HG02840 (cell line): Measurements from ENCODE around the gene LARP4.
A peak's percentile ranks its signal among the peaks of the same experiment; 100 is the strongest.
"Not testable (repeated sequence)": the region's sequence is repeated elsewhere in the genome, so short reads cannot be mapped to it uniquely, and the experiment has no call there.

Experiments
- ATAC-seq: cut with Tn5 transposase; IDR thresholded peaks from one replicate; pipeline ENCODE4 v1.9.1; 2021; ENCODE audit warnings: mild to moderate bottlenecking, moderate library complexity, moderate number of reproducible peaks; ENCODE audit not compliant: unreplicated experiment, low FRiP score

LARP4 gene

DNA sequence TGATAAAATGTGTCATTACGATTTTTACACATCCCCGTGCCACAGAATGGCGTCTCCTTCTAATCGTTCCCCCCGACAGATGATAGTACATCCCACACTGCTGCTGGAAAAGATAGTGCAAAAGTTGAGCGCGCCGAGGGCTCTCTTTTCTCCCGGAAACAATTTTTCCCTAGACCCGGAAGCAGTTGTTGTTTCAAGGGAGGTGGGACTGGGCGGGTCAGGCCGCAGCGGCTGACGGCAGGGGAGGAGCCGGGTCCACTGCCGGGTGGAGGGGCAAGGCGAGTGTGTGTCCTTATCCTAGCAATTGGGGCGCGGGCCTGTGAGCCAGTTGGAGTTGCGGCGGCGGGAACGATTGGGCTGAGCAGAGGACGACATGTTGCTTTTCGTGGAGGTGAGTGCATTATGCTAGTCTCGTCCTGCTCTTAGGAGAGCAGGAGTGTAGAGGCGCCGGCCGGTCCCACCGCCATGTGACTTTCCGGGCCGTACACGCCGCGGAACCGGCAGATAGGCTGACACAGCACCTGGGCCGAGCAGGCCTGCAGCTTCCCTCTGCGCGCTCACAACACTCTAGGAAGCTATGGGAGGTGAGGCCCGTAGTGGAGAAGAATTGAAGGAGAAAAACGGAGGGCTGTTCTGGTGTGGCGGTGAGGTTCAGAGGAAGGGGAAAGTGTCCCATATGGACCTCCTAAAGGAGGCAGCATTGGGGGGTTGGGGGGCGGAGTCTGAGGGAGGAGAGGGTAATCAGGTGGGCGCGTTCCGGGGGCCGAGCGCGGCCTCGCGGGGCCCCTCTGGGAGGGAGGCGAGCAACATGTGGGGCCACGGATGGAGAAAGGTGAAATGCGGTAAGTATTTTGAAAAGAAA, at the start of gene LARP4:
Gene LARP4, plus strand, starts transcription at position 248 of the 862 bp plus-strand sequence. Its CDS starts 126 bp downstream, at position 374.
- peak; percentile 95 for ATAC-seq

DNA sequence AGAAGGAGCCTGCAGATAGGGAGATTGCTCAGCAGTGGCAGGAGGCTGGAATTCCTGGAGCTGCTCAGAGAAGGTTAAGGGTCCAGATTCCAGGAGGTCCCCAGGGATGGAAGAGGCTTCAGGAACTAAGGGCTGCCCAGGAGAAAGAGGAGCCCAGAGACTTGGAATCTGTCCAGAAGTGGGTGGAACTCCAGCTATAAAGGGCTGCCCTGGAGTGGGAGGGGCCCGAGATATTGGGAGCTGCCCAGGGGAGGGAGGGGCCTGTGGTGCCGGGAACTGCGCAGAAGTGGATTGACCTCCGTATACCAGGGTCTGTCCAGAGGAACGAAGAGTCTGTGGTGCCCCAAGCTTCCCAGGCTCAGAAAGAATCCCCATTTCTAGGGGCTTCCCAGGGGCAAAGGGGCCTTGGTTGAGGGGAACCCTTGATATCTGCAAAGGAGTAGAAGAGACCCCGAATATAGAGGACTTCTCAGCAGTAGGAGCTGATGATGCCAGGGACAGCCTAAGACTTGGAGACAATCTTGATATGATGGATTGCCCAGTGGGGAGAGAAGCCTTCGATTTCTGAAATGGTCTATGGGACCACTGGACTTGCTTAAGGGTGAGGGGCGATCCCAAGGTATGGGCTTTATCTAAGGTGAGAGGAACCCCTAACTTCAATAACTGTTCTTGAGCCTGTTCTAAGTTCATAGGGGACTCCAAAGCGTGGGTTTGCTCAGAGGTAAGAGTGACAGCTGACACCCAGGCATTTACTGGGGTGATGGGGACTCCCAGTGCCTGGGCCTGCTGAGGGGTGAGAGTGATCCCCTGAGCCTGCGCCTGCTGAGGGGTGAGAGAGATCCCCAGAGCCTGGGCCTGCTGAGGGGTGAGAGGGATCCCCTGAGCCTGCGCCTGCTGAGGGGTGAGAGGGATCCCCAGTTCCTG, 49.3 kb upstream of the LARP4 start:
- ATAC-seq, result no peak

DNA sequence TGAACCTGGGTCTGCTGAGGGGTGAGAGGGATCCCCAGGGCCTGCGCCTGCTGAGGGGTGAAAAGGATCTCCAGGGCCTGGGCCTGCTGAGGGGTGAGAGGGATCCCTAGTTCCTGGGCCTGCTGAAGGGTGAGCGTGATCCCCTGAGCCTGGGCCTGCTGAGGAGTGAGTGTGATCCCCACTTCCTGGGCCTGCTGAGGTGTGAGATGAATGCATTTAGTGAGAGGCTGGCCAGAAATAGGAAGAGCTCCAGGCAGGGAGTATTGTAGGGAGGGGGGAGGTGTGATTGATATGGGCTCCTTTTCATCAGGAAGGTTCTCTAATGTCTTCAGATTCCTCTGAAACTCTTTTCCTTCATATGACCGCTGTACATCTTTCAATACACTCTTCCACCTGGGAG, 47.3 kb upstream of the LARP4 start:
- ATAC-seq, result no peak

DNA sequence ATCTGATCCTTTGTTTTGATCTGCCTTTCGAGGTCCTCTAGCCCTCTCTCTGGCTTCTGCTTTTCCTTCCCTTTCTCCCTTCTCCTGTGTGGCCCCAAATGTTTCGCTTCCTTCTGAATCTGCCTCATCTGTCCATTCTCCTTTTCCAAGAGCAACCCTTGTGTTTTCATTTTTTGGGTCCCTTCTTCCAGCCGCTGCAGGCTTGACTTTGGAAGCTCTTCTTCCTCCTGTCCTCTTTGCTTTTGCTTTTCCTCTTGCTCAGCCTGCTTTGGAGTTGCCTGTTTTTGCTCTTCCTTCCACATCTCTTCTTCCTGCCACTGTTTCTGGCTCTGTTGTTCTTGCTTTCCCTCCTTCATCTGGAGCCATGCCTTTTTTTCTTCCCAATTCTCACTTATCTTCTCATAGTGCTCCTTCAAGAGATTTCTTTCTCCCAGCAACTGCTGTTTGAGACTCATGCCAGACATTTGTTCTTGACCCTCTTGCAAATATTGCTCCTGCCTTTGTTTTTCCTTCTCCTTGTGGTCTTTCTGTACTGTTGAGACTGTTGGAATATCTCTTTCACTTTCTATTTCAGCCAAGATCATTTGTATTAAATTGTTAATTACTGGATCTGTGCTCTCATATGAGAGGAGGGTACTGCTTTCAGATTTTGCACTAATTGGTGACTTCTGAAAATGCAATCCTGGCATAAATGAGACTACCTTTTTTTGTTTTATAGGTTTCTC, 46.7 kb upstream of the LARP4 start:
- no peak for ATAC-seq

DNA sequence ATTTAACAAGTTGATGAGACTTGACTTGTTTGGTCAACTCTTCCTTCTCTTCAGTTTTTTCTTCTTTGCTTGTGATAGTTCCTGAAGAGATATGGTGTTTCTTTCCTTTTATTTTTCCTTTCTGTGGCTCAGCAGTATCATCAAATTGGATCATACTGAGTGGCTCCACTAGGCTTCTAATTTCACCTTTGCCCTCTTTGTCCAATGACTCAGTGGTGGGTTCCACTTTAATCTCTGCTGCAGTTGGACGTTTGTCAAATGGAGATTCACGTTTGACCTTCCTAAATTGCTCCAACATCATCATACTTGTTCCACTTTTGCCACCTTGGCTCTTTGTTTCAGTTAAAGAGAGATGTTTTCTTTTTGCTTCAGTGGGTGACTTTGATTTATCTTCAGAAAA, 45.8 kb upstream of the LARP4 start:
- ATAC-seq, result no peak

DNA sequence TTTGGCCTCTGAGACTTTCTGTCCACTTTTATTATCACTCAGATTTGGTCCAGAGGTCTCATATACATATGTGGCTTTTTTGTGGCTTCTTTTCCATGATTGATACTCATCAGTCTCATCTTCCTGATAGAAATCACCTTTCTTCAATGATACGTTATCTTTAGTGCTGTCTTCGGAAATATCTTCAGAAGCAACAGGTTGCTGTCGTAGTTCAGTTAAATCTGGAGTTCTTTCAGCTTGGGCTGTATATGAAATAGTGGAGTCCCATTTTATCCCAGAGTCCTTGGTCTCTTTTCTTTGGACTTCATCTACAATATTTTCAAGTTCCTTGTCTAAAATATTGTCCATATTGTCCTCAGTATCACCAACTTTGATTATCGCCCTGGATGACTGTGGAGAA, 45.3 kb upstream of the LARP4 start:
- ATAC-seq, result no peak

DNA sequence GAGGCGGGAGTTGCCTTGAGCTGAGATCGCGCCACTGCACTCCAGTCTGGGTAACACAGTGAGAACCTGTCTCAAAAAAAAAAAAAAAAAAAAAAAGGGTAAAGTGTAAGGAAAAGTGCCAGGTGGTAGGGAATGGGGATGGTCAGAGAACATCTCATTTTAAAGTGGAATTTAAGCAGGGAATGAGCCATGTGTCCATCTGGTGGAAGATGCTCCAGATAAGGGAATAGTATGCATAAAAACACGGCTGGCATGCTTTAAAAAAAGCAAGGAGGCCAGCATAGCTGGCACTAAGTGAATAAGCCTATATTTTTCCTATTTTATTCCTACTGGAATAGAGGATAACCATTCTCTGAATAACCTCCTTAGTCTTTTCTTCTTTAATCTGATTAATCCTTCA, 38.0 kb upstream of the LARP4 start:
- ATAC-seq, result no peak

DNA sequence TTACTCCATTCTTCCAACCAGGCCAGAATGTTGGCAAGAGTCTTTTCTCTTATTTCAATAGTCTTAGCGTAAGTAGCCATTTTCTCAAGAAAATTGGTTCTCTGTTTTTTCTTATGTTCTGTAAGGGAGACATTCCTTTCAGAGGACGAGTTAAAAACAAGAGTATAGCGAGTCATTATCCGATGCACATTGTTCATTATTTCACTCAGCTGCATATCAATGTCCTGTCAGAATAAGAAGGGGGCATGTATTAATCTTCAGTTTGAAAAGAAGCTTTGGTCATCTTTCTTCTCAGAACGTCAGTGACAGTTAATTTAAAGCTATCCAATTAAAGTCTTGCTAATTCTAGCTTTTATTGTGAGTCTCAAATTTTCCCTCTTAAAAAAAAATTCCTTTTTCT, 37.5 kb upstream of the LARP4 start:
- no peak for ATAC-seq

DNA sequence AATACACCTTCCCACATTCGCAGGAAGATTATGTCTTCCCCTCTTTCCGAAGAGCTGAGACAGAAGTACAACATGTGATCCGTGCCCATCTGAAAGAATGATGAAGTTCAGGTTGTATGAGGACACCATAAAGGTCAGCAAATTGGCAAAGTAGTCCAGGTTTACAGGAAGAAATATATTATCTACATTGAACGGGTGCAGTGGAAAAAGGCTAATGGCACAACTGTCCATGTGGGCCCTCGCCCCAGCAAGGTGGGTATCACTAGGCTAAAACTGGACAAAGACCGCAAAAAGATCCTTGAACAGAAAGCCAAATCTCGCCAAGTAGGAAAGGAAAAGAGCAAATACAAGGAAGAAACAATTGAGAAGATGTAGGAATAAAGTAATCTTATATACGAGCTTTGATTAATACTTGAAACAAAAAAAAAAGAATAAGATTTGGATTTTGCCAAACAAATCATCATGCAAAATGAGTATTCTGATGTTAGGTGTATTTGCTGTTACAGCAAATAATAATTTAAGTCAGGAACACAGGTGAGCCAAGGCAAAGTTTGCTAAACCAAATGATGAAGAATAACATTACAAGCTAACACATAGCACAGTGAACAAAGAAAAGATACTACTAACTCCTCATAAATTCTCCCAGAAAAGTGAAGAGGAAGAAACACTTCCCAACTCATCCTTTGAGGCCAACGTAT, 34.8 kb upstream of the LARP4 start:
- ATAC-seq, result no peak

DNA sequence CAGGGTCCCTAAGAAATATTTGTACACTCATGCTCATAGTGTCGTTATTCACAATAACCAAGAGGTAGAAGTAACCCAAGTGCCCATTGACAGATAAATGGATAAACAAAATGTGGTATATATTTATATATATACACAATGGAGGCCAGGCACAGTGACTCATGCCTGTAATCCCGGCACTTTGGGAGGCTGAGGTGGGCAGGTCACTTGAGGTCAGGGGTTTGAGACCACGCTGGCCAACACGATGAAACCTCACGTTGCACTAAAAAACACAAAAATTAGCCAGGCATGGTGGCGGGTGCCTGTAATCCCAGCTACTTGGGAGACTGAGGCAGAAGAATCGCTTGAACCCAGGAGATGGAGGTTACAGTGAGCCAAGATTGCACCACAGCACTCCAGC, 30.0 kb upstream of the LARP4 start:
- not testable (repeated sequence) for ATAC-seq

DNA sequence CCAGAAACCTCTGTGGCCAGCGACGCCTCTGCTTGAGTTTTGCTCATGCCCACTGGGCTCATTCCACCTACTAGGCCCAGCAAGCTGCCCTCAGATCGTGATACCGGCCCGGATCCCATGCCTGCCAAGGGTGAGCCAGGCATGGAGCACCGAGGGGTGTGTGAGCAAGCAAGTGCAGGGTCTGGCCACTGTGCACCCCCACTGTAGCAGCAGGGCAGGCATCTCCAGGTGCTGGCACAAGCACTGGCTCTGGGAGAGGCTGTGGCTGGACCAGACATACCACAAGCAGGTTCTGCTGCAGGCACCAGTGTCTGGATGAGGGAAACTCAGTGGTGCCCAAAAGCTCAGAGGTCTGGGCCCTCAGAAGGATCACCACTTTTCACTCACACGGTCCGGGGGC, 24.9 kb upstream of the LARP4 start:
- no peak for ATAC-seq

DNA sequence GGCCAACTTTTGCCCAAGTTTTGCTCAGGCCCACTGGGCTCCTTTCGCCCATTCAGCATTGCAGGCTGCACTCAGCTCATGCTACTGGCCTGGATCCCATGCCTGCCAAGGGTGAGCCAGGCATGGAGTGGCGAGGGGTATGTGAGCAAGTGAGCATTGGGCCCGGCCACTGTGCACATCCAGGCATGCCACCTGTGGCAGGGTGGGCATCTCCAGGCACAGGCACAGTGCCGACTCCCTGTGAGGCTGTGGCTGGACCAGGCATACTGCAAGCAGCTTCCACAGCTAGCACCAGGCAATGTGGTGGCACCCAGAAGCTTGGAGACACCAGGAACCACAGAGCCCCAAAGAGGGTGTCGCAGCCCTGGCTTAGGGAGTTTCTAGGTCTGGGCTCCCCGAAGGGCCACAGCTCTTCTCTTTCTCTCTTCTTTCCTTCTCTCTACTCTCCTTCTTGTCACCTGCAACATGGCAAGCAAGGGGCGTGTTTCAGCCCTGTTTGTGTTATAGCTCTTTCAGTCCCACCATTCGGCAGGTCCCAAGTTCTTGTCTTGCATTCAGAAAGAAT, 19.8 kb upstream of the LARP4 start:
- ATAC-seq, result no peak

DNA sequence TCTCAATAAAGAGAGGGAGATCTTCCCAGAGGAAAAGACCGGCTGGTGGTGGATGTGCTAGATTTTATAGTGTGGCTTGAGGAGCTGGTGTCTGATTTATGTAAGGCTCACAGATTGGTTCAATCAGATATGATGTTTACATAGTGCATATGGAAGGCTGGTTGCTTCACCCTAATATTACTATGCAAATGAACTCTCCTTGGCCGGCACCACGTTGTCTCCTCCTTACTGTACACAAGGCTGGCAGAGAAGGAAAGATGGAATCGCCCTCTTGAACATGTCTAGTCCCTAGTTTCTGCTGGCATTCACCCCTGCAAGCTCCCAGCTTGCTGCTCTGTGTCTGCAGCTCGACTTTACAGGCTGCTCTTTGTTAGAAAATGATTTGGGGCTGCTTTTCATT, 13.2 kb upstream of the LARP4 start:
- ATAC-seq, result no peak

DNA sequence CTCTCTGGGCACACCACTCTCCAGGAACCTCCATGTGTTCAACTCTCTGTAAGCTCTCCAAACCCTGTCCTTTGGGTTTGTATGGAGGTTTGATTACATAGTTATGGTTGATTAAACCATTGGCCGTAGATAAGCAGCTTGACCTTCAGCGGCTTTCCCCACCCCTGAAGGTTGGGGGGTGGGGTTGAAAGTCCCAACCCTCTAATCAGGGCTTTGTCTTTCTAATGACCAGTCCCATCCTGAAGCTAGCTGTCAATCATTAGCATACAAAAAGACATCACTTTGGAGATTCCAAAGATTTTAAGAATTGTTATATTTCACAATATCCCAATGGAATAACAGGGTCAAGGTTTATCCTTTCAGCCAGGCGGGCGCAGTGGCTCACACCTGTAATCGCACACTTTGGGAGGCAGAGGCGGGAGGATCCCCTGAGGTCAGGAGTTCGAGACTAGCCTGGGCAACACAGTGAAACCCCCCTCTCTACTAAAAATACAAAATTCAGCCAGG, 12.7 kb upstream of the LARP4 start:
- no peak for ATAC-seq

DNA sequence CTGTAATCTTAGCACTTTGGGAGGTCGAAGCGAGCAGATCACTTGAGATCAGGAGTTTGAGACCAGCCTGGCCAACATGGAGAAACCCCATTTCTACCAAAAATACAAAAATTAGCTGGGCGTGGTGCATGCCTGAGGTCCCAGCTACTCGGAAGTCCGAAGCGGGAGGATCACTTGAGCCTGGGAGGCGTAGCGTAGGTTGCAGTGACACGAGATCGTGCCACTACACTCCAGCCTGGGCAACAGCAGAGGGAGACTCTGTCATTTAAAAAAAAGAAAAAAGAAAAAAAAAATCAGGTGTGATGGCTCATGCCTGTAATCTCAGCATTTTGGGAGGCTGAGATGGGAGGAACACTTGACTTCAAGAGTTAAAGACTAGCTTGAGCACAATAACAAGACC, 11.9 kb upstream of the LARP4 start:
- not testable (repeated sequence) for ATAC-seq

DNA sequence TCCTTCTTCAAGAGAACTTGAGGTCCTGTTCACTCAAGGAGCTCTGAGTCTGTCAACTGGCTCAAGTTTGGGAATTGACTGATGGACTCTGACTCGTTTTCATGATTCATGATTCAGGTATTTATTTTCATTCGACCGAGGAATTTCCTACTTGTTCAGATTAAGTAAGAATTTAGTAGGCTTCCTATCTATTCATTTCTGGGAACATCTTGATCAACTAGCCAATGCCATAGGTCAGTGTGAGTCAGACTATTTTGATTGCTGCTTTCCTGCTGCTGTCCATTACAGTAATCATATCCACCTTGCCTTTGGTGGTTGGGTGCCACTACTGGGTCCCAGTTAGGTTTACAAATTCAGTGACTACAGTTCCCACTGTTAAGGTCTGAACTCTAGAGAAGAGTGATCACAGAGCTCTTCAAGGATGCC, 10.4 kb upstream of the LARP4 start:
- no peak for ATAC-seq

DNA sequence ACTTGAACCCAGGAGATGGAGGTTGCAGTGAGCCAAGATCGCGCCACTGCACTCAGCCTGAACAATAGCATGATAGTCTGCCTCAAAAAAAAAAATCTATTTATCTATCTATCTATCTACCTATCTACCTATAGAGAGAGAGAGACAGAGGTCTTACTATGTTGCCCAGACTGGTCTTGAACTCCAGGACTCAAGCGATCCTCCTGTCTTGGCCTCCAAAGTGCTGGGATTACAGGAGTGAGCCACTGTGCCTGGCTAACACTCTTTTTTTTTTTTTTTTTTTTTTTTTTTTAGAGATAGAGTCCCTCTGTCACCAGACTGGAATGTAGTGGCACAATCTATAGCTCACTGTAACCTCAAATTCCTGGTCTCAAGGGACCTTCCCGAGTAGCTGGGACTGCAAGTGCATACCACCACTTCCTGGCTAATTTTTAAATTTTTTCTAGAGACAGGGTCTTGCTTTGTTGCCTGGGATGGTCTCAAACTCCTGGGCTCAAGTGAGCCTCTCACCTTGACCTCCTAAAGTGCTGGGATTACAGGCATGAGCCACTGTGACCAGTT, 6.1 kb upstream of the LARP4 start:
- ATAC-seq, result no peak

DNA sequence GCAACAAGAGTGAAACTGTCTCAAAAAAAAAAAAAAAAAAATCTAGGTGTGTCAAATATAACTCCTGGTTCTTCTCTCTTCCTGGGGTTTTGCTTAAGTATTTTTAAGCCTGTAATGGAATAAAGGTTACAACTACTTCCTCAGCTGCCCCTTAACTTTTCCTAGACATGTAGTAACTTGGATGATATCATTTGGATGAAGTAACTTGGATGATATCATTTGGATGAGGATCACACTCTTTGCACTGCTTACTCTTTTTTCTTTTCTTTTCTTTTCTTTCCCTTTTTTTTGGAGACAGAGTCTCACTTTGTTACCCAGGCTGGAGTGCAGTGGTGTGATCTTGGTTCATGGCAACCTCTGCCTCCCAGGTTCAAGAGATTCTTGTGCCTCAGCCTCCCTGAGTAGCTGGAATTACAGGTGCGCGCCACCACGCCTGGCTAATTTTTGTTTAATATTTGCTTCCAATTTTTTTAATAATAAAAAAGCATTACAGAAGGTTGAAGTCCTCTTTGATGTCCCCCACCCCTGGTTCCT, 3.5 kb upstream of the LARP4 start:
- no peak for ATAC-seq

DNA sequence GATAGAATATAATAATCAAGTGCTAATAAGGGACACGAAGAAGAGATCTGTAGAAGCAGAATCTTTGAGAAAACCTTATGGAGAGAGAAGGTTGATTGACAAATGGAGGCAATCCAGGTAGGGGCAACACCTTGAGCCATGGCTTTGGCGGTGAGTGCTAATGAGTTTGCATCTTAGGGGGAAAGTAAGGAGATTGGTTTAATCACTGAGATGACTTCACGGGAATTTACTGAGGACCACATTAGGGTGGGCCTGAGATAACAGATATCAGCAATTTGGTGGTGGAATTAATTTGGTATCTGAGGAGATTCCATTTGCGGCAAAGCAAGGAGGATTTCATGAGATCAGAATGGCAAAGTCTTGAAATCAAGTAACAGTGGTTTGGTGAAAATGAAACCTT, 1.8 kb upstream of the LARP4 start:
- ATAC-seq, result no peak
